Measurements from ENCODE around the gene ZFHX3.

Gene ZFHX3

GRCh38 chr16:72969812-72970211 lies 78.1 kb downstream of the ZFHX3 start:
- DNase-seq: no peak

DNA sequence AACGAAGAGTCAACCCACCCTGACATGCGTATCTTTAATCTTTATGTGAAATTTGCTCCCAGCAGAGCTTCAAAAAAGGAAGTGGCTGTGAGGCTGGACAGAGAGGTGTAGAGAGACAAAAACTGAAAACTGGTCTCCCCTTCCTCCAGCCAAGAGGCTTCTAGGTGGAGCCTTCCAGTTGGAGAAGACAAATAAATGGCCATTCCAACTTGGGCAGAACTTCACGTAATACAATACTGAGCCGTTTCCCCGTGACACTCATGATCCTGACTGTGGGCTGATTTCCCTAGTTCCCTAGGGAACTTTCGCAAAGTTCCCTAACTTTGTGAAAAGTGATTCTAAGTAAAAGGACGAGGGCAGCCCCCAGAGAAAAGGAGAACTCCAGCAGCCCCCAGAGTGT lies 78.8 kb downstream of the ZFHX3 start:
- DNase-seq: no peak

- no peak for DNase-seq
Observed at GRCh38 chr16:72967941-72968340, 80.0 kb downstream of the ZFHX3 start.

- DNase-seq: no peak
Observed at GRCh38 chr16:72963533-72964315, 84.2 kb downstream of the ZFHX3 start.

DNA sequence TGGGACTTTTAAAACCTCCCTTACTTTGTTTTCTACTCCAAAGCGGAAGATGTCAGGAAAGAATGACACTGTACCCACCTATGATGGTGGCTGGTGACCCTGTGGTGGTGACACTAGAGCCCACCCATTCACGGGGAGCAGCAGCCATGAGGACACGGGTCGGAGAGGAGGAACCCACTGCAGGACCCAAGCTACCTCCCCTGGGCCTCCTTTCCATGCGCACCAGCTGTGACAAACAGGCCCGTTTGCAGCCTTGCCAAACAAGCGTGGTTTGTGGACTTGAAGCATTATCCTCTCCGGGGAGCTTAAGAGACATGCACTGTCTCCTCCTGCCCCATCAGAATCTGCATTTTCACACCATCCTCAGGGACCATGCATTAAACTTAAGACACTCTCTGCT lies 85.6 kb downstream of the ZFHX3 start:
- no peak for DNase-seq

GRCh38 chr16:72961863-72962262 lies 86.1 kb downstream of the ZFHX3 start:
- no peak for DNase-seq

- peak; percentile 85 for DNase-seq
Observed at GRCh38 chr16:72961115-72961832, 86.7 kb downstream of the ZFHX3 start.

DNA sequence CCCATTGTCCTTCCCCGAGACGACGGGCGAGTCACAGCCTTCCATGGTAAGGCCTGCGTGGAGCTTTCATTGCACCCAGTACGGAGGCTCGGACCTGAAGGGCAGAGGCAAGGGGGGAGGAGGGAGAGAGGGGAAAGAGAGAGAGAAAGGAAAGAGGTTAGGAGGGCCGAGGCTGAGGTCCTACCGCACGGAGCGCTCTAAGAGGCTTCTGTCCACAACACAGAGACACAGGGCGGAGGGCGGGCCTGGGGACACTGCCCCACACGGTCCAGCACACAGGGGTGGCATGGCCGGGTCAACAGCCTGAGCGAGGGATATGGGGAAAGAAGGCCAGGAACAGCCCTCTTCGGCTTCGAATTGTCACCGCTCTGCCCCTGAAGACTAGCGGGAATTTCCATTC lies 87.8 kb downstream of the ZFHX3 start:
- no peak for DNase-seq

- DNase-seq: no peak
Observed at GRCh38 chr16:72959301-72959996, 88.5 kb downstream of the ZFHX3 start.

DNA sequence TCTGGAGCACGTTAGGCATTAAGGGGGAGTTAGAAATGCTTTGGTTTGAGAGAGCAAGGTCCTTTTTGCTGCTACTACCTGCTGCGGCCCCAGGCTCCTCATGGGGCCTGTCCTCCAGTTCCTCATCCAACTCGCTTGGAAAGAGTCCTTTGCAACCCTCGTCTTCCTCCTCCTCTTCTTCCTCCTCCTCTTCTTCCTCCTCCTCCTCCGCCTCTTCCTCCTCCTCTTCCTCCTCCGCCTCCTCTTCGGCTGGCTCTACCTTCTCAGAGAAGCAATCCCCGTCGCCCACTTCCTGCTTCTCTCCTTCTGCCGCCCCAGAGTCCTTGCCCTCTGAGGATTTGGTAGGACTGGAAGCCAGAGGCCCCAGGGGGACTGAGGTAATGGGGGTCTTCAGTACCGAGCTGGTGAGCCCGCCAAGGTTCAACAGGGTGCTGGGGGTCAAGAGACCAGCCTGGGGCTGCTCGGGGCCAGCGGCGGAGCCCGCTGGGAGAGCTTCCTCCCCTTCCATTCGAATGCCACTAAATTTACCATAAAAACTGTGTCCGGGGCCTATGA lies 89.3 kb downstream of the ZFHX3 start:
- DNase-seq: no peak

GRCh38 chr16:72957303-72958277 lies 90.3 kb downstream of the ZFHX3 start:
- no peak for DNase-seq

GRCh38 chr16:72956124-72957064 lies 91.5 kb downstream of the ZFHX3 start:
- DNase-seq: no peak

DNA sequence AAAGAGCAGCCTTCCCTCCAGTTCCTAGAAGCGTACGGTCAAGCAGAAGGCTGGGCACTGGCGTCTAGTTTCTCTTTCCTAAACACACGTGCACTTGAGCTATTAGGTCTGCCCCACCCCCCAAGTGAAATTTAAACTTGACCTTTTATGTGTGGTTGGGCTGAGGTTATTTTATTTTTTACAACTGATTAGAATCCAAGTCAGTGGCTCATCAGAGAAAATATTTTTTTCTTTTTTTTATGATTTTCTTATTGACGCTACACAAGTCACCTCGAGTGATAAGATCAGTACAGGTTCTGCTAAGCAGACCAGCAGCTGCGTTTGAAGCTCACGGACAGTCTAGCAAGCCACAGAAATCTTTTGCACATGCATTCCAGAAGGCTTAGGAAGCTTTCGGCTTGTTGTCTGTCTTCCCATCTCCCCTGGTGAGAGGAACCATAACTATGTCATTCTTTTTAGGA lies 95.1 kb downstream of the ZFHX3 start:
- DNase-seq: peak; percentile 21

DNA sequence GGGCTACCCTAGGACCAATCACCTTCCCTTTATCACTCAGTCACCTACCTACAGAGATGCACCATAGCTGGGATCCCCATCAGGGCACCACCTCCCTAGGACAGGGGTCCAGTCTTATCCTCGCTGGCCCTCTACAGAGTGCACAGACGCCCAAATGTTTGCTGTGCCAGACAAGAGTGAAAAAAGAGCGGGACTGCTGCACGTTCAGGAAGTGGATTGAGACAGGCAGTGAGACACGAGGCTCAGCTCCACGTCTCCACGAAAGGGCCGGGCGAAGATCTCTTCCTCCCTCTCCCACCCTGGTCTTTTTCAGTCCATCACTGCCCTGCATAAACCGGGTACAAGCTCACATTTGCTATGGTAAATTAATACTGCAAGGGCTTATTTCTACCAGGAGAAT lies 95.5 kb downstream of the ZFHX3 start:
- no peak for DNase-seq

- DNase-seq: no peak
Observed at GRCh38 chr16:72951916-72952315, 96.0 kb downstream of the ZFHX3 start.

DNA sequence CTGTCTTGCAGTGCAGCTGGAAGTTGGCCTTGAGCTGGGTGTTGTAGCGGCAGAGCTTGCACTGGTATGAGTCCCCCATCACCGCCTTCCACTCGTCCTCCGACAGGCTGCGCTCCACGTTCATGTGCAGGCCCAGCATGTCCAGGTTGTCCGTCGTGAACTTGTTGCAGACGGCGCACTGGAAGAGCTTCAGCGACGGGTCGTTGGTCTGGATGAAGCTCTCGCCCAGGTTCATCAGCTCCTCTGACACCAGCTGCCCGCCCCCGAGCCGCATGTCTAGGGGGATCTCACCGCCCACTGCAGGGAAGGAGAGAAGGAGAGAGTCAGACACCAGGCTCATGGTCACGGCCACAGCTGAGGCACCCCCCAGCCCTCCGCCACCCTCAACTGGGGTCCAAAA lies 97.3 kb downstream of the ZFHX3 start:
- no peak for DNase-seq

DNA sequence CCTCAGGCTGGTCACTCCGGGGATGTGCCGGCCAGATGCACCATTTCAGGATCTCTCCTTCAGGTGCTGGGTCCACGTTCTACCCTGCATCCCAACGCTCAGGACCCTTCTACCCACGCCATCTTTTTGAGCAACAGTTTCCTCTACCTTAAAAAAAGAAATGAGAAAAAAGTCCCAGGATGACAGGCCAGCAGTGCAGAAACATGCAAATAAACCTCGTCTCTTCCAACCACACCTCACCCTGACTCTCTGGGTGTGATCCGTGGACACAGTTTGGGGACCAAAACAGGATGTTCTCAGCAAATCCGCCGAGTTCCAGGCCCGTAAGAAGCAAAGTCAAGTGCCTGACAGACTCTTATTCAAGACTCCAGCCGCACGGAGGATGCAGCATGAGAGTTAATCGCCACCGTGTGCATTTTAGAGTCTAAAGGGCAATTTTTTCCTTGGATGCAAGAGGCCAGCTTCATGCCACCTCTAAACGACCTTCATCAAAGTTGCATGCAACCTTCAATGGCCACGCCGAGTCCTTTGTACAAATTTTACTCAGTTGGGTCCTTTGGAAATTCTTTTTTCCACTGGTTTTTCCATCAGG lies 99.6 kb downstream of the ZFHX3 start:
- no peak for DNase-seq

DNA sequence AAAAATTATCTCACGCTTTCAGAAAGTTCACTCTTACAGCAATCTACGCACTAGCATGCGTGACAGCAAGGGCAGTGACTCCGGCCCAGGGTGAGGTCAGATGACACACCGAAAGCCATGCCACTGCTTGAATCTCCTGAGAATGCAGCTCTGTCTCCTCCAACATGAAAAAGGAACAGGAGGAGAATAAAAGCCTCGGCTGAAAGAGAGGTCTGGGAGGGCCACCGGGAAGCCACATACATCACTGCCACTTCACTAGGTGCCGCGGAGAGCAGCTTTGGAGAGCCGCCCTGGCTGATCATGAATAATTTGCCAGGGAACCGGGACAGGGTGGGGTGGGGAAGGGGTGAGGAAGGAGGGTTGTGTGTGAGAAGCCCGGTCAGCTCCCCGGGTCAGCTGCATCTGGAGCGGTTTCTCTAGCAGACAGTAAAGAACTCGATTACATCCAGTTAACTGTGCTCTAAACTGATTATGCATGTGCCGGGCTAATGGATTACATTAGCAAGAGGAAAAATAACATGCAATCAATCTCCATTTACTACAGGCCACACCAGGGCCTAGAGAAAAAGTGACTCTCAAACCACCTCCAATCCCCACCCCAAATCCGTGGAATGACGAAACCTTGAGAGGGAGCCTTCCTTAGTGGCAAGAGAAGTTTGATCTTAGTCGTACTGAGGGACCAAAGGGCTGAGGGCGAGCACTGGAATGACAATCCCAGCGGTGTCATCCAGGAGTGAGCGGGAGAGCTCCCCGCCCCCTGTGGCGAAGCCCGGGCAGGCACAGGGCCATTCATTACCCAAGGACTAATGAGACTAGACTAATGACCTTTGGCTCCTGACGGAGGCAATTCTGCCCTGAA lies 100.3 kb downstream of the ZFHX3 start:
- no peak for DNase-seq

DNA sequence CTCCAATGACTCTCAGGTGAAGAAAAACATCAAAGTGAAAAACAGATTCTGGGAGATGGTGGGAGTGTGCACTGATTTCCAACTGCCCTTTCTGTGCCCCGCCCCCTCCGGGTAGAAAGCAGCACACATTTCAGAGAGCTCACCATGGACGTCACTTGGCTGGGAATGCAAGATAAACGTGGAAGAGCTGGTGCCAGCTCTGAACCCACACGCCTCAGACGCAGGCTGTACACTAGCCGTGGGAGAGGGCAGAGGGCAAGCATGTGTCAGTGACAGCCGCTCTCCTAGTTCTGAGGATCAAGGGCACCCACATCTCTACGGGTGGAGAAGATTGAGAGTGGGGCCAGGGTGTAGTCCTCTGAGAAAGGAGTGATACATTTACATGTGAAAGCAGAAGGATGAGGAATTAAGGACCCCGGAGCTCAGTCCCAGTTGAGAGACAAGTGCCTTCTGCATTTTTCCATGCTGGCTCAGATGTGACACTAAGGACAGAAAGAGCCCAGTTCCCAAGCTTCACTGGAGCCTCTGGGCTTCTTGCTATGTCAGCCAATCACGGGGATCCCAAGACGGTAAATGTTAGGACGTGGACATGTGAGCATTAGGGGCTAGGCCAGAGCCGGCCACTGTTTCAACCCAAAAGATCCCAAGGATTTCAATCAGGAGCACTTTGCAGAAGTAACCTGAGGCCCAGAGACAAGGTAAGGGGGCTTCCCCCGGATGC lies 101.3 kb downstream of the ZFHX3 start:
- no peak for DNase-seq

Data from NCI-H526 treated with DMSO at 0.1 percent for 48 hours (cell line).